ENCODE measurements around the gene ADIPOR2. TPM values are rescaled to one million over a fixed set of nuclear protein-coding genes. Genes with fewer than 3 reads are reported as not detected.

The ADIPOR2 gene
- total and polyA plus RNA-seq, 2 of the 4 experiments (the other 2 are of a cell fraction): 20.0 to 24.9 TPM

GRCh38 chr12:1820896-1821291, 130.0 kb downstream of the ADIPOR2 start:
- H2BK120ac ChIP-seq (ENCODE audit: low read depth, low read length): no peak overlapping the region
- H3K27me3 ChIP-seq (ENCODE audit: control insufficient read depth, insufficient read depth, low read length): peaks cover 79% of the 10 kb centered on the region
- H4K5ac ChIP-seq (ENCODE audit: low read depth, low read length): no peak overlapping the region
- no peak overlapping the region for H2BK15ac ChIP-seq (ENCODE audit: low read depth, low read length)
- H3K27ac ChIP-seq (ENCODE audit: insufficient read depth, low read length): no peak overlapping the region
- H3K36me3 ChIP-seq (ENCODE audit: control insufficient read depth, insufficient read depth, low read length): no peaks in the 10 kb centered on the region
- dilution Hi-C loops (cut with HindIII; ENCODE audit: low sequenced_read_pairs, unreplicated experiment) (no loop called here), in situ Hi-C loops (cut with MboI; ENCODE audit: low sequenced_read_pairs) (loop anchor here (25.0 kb wide), 1 partner anchor 466 kb away; no protein-coding TSS in a partner anchor), intact Hi-C loops (cut with micrococcal nuclease) (no loop called here)
- H4K20me1 ChIP-seq (ENCODE audit: insufficient read depth, low read length): no peaks in the 10 kb centered on the region
- H3K4me1 ChIP-seq (ENCODE audit: control insufficient read depth, insufficient read depth, low read length): no peaks in the 10 kb centered on the region
- H3K9ac ChIP-seq (ENCODE audit: low read depth, low read length): no peak overlapping the region
- no peak overlapping the region for H3K4ac ChIP-seq (ENCODE audit: low read depth, low read length)
- no peaks in the 10 kb centered on the region for H3K9me3 ChIP-seq (ENCODE audit: control insufficient read depth, insufficient read depth, low read length)
- no peak for TF ChIP-seq MAFK (IDR thresholded peaks at IDR 0.05; ENCODE audit: low read depth, low read length)
- TF ChIP-seq CHD1 (IDR thresholded peaks at IDR 0.05; ENCODE audit: low read depth, low read length): no peak
- TF ChIP-seq FOS (IDR thresholded peaks at IDR 0.05; ENCODE audit: low read depth, low read length): no peak
- TF ChIP-seq BHLHE40 (IDR thresholded peaks at IDR 0.05; ENCODE audit: low read depth, low read length): no peak
- ATAC-seq (ENCODE audit: low read depth) (no peak), DNase-seq (no peak)
- no peak overlapping the region for H3K4me3 ChIP-seq (ENCODE audit: insufficient read depth, low read depth, low read length)
- ChIA-PET CTCF (no interaction called here), POLR2A (ENCODE audit: unreplicated experiment) (no interaction called here)
- no TSS peak for BruUV-seq (replicated peaks)
- no peak overlapping the region for H3K23ac ChIP-seq (ENCODE audit: low read depth, low read length)
- no peak overlapping the region for H2AK5ac ChIP-seq (ENCODE audit: low read depth, low read length)
- no peak overlapping the region for H3K14ac ChIP-seq (replicated peaks; ENCODE audit: low read depth, low read length)
- no peak overlapping the region for H2BK20ac ChIP-seq (ENCODE audit: low read depth, low read length)
- 52% methylated on average over 6 of the region's 11 CpGs; no CpG with 5 or more reads in 1 of the 2 experiments for WGBS, 2 experiments (ENCODE audit: extremely low coverage in 2 of 2, insufficient read length in 1 of 2)
- no peak overlapping the region for H4K91ac ChIP-seq (ENCODE audit: insufficient read depth, low read depth, low read length)
- no peak overlapping the region for H4K8ac ChIP-seq (ENCODE audit: low read depth in 2 of 2, low read length in 2 of 2)
- no peak overlapping the region for H3K18ac ChIP-seq (ENCODE audit: low read depth, low read length)
- H3K79me1 ChIP-seq (ENCODE audit: low read depth in 1 of 2, low read length in 2 of 2): no peaks in the 10 kb centered on the region
- H3K56ac ChIP-seq (ENCODE audit: extremely low read depth, insufficient read depth, low read length): no peak overlapping the region
- no peak overlapping the region for H2BK5ac ChIP-seq (ENCODE audit: low read depth, low read length, poor library complexity, severe bottlenecking)
- H3K4me2 ChIP-seq (ENCODE audit: low read depth, low read length): no peak overlapping the region
- H3K9me1 ChIP-seq (ENCODE audit: insufficient read depth, low read length): no peaks in the 10 kb centered on the region; the same call in 1 of the 2 replicates
- H2AFZ ChIP-seq (replicated peaks; ENCODE audit: low read length, poor library complexity): no peak overlapping the region
- no peak overlapping the region for H2AK9ac ChIP-seq (replicated peaks; ENCODE audit: low read depth, low read length, poor library complexity)
